Ishikawa (cell line): Measurements from ENCODE around the gene ARID1B.

ENCODE experiments used
- CEBPB ChIP-seq: IDR thresholded peaks from 2 replicates; pipeline ENCODE4 v1.6.1; 2012
- CREB1 ChIP-seq: IDR thresholded peaks from 2 replicates; pipeline ENCODE4 v1.6.1; 2012; ENCODE audit warnings: low read depth
- EGR1 ChIP-seq: IDR thresholded peaks from 2 replicates; pipeline ENCODE4 v1.6.1; 2012
- EP300 ChIP-seq: IDR thresholded peaks from 2 replicates; pipeline ENCODE4 v1.6.1; 2012; ENCODE audit warnings: borderline replicate concordance
- FOXM1 ChIP-seq: IDR thresholded peaks from 2 replicates; pipeline ENCODE4 v1.6.1; 2012; ENCODE audit warnings: low read depth, borderline replicate concordance
- NFIC ChIP-seq: IDR thresholded peaks from 2 replicates; pipeline ENCODE4 v1.6.1; 2012
- RAD21 ChIP-seq: IDR thresholded peaks from 2 replicates; pipeline ENCODE4 v1.6.1; 2012; ENCODE audit warnings: low read depth
- REST ChIP-seq: IDR thresholded peaks from 2 replicates; pipeline ENCODE4 v1.6.1; 2012; ENCODE audit warnings: low read depth, mild to moderate bottlenecking
- TAF1 ChIP-seq: IDR thresholded peaks from 2 replicates; pipeline ENCODE4 v1.6.1; 2012; ENCODE audit warnings: low read depth, mild to moderate bottlenecking
- TCF12 ChIP-seq: IDR thresholded peaks from 2 replicates; pipeline ENCODE4 v1.6.1; 2012; ENCODE audit warnings: low read depth
- TEAD4 ChIP-seq: IDR thresholded peaks from 2 replicates; pipeline ENCODE4 v1.6.1; 2012
- YY1 ChIP-seq: IDR thresholded peaks from 2 replicates; pipeline ENCODE4 v1.6.1; 2012; ENCODE audit warnings: low read depth
- ZBTB7A ChIP-seq: IDR thresholded peaks from 2 replicates; pipeline ENCODE4 v1.6.1; 2012; ENCODE audit warnings: low read depth
- TF ChIP-seq, protein P1 (sequence below): IDR thresholded peaks from 2 replicates; pipeline ENCODE4 v1.6.1; 2012
- TF ChIP-seq, protein P2 (sequence below): IDR thresholded peaks from 2 replicates; pipeline ENCODE4 v1.6.1; 2012

ARID1B gene

DNA sequence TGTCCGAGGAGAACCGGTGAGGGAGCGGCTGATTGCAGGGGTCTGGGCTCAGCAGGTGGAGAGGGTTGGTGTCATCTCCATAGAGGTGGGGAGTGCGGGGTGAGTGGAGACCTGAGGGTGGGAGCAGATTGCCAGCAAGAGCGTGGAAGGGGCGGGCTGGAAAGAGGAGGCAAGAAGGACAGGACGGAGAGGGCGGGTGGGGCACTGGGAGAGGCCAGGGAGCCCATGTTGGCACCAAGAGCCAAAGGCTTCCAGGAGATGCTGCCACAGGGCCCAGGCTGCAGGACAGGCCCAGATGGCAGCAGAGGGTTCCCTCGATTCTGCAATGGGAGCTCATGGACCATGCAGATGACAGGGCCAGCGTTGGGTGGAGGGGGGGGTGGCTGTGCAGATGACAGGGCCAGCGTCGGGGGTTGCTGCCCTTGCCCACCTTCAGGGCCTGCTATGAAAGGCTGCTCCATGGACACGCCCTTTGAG, 440.8 kb downstream of the ARID1B start:
- TF ChIP-seq, protein P1, sequence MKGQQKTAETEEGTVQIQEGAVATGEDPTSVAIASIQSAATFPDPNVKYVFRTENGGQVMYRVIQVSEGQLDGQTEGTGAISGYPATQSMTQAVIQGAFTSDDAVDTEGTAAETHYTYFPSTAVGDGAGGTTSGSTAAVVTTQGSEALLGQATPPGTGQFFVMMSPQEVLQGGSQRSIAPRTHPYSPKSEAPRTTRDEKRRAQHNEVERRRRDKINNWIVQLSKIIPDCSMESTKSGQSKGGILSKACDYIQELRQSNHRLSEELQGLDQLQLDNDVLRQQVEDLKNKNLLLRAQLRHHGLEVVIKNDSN: no peak
- TF ChIP-seq CREB1: no peak
- TF ChIP-seq RAD21: no peak
- no peak for TF ChIP-seq YY1
- TF ChIP-seq EP300: no peak
- TF ChIP-seq CEBPB: no peak
- TF ChIP-seq TEAD4: no peak

DNA sequence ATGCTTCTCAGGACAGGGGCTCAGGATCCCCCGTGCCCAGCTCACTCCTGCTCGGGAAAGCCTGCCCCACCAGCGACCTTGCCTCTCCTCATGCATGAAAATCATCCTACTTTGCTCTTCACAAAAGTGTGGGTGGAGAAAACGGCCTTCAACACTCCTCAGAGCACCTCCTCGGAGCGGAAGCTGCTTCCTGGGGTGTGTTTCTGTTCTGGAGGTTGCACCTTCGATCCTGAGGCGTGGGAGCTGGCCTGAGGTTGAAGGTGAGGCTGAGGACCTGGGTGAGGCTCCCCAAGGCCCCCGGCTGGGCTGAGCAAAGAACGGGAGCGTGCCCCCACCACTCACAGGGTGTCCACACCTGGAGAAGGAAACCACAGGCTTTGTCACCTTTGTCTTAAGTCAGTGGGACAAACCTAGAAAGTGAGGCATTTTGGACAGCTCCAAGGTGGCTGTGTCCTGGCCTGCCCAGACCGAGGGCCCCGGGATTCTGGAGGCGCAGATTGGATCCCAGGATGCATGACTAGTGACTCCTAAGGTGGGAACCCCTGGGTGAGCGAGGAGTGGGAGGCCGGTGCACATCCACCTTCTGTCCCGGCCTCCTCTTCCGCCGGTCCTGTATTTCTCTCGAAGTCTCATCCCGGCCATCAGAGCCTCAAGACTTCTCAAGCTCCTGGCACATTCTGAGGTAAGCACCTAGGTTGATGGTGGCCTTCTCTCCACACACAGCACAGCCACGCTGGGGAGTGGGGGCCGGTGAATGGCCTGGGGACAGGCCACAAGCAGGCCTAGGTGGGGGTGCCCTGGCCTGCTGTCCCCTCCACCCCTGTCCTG, 441.4 kb downstream of the ARID1B start:
- TF ChIP-seq ZBTB7A: no peak
- peak; percentile 21; the same call in 1 of the 2 replicates for TF ChIP-seq REST

GRCh38 chr6:157219201-157220200, 442.3 kb downstream of the ARID1B start:
- TF ChIP-seq ZBTB7A (no peak), REST (no peak), EP300 (no peak), TEAD4 (no peak), EGR1 (no peak), CEBPB (no peak), YY1 (no peak), CREB1 (no peak), RAD21 (no peak)
- TF ChIP-seq, protein P1: no peak
- TF ChIP-seq, protein P2, sequence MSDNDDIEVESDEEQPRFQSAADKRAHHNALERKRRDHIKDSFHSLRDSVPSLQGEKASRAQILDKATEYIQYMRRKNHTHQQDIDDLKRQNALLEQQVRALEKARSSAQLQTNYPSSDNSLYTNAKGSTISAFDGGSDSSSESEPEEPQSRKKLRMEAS: no peak

DNA sequence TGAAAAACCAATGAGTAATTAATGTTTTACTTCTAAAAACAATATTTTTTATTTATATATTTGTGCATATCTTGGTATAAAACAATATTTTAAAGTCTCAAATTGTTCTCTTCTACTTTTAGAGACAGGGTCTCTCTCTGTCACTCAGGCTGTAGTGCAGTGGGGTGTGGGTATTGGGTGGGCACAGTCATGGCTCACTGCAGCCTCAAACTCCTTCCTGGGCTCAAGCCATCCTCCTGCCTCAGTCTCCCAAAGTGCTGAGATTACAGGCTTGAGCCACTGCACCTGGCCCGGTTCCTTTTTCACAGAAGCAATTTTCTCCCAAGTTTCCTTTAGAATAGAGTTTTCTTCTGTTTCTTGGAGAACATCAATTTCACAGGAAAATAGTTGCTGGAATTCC, 443.3 kb downstream of the ARID1B start:
- TF ChIP-seq RAD21: no peak

DNA sequence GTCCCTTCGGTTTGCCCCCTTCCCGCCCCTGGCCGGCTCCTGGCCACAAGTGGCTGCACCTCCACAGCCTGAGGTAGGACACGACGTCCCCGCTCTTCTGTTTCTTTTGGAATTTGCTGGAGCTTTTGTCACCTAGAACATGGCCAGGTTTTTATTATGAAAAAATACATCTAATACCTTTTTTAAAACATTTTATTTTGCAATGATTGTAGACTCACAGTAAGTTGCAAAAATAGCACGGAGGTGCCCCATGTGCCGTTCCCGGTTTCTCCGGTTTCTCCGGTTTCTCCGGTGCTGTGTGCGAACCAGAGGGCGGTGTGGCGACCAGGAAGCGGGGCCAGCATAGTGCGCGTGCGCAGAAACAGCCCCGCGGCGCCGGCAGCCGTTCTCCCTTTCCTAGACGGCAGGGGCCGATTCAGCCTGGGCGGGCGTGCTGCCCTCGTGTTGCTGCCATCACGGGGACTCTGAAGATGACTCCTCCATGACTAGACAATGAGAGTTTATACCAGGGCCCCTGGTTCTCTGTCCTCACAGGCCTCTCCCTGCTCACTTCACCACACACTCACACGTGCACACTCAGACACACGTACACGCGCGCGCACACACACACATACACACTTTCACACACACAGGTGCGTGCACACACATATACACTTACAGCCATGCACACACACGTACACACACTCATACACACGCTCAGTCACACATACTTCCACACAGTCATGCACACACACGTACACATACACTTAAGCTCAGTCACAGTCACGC, 444.1 kb downstream of the ARID1B start:
- no peak for TF ChIP-seq REST
- TF ChIP-seq, protein P1: peak; percentile 45; the same call in 1 of the 2 replicates
- TF ChIP-seq EP300: peak; percentile 66; the same call in 1 of the 2 replicates
- peak; percentile 70; the same call in 1 of the 2 replicates for TF ChIP-seq CEBPB
- peak; percentile 1; the same call in 1 of the 2 replicates for TF ChIP-seq RAD21
- TF ChIP-seq EGR1: no peak; the same call in 1 of the 2 replicates
- peak; percentile 84 for TF ChIP-seq TCF12
- peak; percentile 68 for TF ChIP-seq NFIC
- TF ChIP-seq TAF1: peak; percentile 34; the same call in 1 of the 2 replicates
- no peak for TF ChIP-seq ZBTB7A
- peak; percentile 60 for TF ChIP-seq TEAD4
- TF ChIP-seq CREB1: no peak
- TF ChIP-seq YY1: peak; percentile 64; the same call in 1 of the 2 replicates
- TF ChIP-seq FOXM1: no peak; the same call in 1 of the 2 replicates
- TF ChIP-seq, protein P2: peak; percentile 97
